ENCODE results near the gene SOCS3. TPM values are rescaled to one million over a fixed set of nuclear protein-coding genes. Genes with fewer than 3 reads are reported as not detected.

SOCS3 gene
- total and polyA plus RNA-seq, 3 donors from 2014 or later: 2.2 to 17.8 (median 9.6) TPM

DNA sequence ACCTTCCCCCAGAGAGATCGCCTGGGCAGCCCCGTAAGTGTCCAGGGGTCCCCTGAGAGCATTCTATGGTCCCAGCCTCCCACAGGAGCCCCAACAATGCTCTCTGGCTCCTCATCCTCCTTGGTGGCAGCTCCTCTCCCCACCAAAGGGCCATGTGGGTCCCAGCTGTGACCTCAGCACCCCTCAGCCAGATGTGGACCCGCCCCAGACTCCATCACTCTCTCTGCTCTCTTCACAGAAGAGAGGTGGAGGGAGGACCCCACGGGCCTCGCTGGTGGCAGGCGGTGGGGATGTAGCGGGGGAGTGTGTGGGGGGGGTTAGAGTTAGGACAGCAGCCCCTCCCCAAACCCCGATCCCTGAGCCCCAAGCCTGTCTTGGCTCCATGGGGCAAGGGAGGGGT lies 41.0 kb downstream of the SOCS3 start:
- no peak overlapping the region for H3K4me3 ChIP-seq
- H3K36me3 ChIP-seq (ENCODE audit: low read depth, missing control alignments): no peaks in the 10 kb centered on the region
- intact Hi-C loops (cut with DNase I; ENCODE audit: low total_unique reads): no loop called here
- H3K27ac ChIP-seq: no peak overlapping the region
- peaks cover 39% of the 10 kb centered on the region for H3K4me1 ChIP-seq
- TF ChIP-seq, protein P1, sequence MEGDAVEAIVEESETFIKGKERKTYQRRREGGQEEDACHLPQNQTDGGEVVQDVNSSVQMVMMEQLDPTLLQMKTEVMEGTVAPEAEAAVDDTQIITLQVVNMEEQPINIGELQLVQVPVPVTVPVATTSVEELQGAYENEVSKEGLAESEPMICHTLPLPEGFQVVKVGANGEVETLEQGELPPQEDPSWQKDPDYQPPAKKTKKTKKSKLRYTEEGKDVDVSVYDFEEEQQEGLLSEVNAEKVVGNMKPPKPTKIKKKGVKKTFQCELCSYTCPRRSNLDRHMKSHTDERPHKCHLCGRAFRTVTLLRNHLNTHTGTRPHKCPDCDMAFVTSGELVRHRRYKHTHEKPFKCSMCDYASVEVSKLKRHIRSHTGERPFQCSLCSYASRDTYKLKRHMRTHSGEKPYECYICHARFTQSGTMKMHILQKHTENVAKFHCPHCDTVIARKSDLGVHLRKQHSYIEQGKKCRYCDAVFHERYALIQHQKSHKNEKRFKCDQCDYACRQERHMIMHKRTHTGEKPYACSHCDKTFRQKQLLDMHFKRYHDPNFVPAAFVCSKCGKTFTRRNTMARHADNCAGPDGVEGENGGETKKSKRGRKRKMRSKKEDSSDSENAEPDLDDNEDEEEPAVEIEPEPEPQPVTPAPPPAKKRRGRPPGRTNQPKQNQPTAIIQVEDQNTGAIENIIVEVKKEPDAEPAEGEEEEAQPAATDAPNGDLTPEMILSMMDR (IDR thresholded peaks at IDR 0.05): no peak
- no peak for TF ChIP-seq POLR2A (IDR thresholded peaks at IDR 0.05)
- 77 to 85% methylated on average over 4 to 8 of the region's 8 CpGs for WGBS, 2 donors
- DNase-seq: no peak
- H3K9me3 ChIP-seq: no peaks in the 10 kb centered on the region
- H3K27me3 ChIP-seq: no peaks in the 10 kb centered on the region

DNA sequence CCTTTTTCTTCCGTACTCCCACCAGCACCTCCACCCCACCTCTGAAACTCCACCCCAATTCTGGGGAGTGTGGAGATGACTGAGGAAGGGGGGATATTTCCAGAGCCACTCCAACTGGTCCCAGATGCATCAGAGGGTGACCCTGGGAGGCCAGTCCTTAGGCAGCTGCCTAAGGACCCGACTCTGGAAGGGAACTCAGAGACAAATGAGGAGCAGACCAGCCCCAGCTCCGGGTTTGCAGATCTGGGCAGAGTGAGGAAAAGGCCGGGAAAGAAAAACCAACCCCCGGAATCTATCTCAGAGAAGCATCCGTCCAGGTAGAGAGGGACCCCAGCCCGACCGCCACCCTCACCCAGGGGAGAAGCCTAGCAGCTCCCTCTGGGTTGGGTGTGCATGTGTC lies 41.5 kb downstream of the SOCS3 start:
- WGBS, 2 donors: 50 to 90% methylated on average over 2 to 8 of the region's 8 CpGs

DNA sequence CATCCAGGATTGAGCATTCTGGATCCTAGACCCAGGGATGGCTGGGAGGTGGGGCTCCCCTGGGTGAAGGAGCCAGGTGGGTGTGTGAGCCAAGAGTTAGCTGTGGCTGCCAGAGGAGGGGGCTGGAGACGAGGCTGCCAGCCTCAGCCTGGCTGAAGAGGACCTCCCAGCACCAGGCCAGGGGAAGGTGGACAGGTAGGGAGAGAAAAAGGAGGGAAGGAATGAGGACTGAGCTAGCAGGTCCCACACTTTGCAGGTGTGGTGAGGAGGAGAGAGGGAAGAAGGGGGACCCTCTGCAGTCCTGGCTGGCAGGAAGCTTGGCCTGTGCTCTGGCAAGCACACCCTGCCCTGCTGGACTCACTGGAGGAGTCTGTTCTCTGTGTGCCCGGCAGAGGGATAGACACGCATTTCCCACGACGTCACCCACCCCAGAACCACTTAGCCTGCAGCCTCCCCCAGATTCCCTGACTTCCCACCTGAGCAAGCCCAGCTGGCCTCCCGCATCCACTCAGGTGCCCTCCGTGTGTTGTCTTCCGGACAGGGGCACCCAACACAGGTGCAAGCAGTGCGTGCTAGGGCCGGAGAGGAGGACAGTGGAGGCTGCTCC lies 42.0 kb downstream of the SOCS3 start:
- Histone ChIP-seq H3K9me3 (no peaks in the 10 kb centered on the region), H3K27ac (no peak overlapping the region), H3K4me1 (peaks cover 35% of the 10 kb centered on the region), H3K27me3 (no peaks in the 10 kb centered on the region), H3K36me3 (ENCODE audit: low read depth, missing control alignments) (no peaks in the 10 kb centered on the region), H3K4me3 (no peak overlapping the region)
- intact Hi-C loops (cut with DNase I; ENCODE audit: low total_unique reads): no loop called here
- WGBS, 2 donors: 63 to 80% methylated on average over 5 to 10 of the region's 10 CpGs
- DNase-seq: no peak
- TF ChIP-seq, protein P1 (IDR thresholded peaks at IDR 0.05): no peak
- no peak for TF ChIP-seq POLR2A (IDR thresholded peaks at IDR 0.05)

More for the DNA sequence above, 41.5 kb downstream of the SOCS3 start:
- H3K27me3 ChIP-seq: no peaks in the 10 kb centered on the region
- peaks cover 36% of the 10 kb centered on the region for H3K4me1 ChIP-seq
- no peaks in the 10 kb centered on the region for H3K9me3 ChIP-seq
- no peak for DNase-seq
- no peak overlapping the region for H3K27ac ChIP-seq
- intact Hi-C loops (cut with DNase I; ENCODE audit: low total_unique reads): no loop called here
- no peaks in the 10 kb centered on the region for H3K36me3 ChIP-seq (ENCODE audit: low read depth, missing control alignments)
- TF ChIP-seq, protein P1 (IDR thresholded peaks at IDR 0.05): no peak
- no peak for TF ChIP-seq POLR2A (IDR thresholded peaks at IDR 0.05)
- no peak overlapping the region for H3K4me3 ChIP-seq

DNA sequence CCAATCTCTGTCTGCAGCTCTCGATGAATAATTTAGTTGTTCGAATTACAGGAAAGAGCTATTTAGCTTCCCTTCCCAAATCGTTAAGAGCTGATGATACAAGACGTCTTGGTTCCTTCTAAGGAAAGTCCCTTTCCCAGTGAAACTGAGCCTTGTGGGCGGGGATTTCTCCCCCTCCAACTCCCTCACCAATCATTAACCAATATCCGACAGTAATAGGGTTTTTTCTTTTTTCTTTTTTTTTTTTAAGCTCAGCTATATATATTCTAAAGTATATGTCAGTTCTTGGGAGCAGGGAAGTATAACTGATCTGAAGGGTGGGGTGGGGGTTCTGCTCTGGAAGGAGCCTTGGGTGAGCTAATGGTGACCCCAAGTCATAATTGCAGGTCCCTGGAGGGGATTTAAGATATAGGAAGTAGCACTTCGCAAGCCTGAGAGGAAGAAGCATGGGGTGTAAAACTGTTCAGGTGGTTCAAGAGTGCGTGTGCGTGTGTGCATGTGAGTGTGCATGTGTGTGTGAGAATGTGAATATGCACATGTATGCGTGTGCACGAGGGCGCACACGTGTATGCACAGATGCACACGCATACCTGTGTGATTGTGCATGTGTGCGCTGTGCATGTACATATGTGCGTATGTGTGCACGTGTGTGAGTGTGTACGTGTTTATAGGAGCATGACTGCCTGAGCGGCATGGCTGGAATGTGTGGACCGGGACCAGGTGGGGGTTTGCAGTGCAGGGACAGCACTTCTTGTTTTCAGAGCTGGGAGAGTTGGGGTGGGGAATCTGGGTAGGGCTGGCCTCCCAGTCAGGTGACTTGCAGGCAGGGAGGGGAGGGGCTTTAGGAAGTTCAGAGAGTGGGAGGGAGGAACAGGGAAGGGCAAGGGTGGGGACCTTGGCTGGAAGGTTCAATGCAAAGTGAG lies 42.7 kb downstream of the SOCS3 start:
- Histone ChIP-seq H3K4me3 (no peak overlapping the region), H3K36me3 (ENCODE audit: low read depth, missing control alignments) (no peaks in the 10 kb centered on the region), H3K9me3 (no peaks in the 10 kb centered on the region), H3K27me3 (no peaks in the 10 kb centered on the region), H3K4me1 (peaks cover 30% of the 10 kb centered on the region), H3K27ac (peak overlapping the region; percentile 32 to 71)
- intact Hi-C loops (cut with DNase I; ENCODE audit: low total_unique reads): no loop called here
- WGBS, 2 donors: 66 to 68% methylated on average over 20 of the region's 20 CpGs
- TF ChIP-seq POLR2A (IDR thresholded peaks at IDR 0.05): no peak
- TF ChIP-seq, protein P1 (IDR thresholded peaks at IDR 0.05): no peak
- no peak for DNase-seq

Measured in testis (tissue), 3 donors.